ENCODE results near the gene ANP32A.
"Not testable (repeated sequence)": the region's sequence is repeated elsewhere in the genome, so short reads cannot be mapped to it uniquely, and the experiment has no call there.

Gene ANP32A

DNA sequence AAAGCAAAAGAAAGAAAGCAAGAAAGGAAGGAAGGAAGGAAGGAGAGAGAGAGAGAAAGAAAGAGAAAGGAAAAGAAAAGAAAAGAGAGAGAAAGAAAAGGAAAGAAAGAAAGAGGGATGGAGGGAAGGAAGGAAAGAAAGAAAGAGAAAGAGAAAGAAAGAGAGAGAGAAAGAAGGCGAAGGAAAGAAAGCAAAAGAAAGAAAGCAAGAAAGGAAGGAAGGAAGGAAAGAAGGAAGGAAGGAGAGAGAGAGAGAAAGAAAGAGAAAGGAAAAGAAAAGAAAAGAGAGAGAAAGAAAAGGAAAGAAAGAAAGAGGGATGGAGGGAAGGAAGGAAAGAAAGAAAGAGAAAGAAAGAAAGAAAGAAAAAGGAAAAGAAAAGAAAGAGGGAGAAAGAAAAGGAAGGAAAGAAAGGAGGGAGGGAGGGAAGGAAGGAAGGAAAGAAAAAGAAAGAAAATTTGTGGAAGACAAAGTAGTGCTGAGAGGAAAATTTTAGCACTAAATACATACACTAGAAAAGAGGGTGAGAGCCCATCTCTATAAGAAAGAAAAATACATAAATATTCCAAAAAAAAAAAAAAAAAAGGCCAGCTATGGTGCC is 60.6 kb downstream of the ANP32A start:
- in situ Hi-C loops (cut with MboI; ENCODE audit: low sequenced_read_pairs): not testable (repeated sequence)

DNA sequence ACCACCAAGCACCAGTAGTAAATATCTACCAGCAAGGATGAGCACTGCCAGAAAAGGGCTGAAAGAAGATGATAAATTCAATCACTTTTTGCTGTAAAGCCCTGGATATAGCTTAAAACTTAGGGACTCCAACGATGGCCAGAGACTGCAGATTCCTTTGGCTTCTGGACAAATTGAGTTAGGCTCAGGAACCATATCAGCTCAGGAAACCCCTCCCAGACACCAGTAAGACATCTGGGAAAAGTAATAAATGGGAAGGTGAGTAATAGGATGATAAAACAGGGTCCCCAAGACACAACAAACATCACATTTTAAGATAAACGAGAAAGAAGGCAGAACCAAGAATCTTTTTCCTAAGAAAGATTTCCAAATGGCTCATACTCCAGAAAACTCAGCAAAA is 65.0 kb downstream of the ANP32A start:
- in situ Hi-C loops (cut with MboI; ENCODE audit: low sequenced_read_pairs): no loop called here

DNA sequence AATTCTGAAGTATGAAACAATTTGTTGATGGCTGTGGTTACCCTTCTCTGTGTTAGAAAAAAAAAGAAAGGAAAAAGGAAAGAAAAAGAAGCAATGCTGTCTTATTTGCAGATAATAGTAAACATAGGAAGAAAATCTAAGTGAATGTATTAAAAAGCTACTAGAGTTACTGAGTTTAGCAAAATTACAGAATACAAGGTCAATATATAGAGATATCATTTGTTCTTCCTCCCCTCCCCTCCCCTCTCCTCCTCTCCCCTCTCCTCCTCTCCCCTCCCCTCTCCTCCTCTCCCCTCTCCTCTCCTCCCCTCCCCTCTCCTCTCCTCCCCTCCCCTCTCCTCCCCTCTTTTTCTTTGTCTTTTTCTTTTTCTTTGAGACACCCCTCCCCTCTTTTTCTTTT is 69.1 kb downstream of the ANP32A start:
- in situ Hi-C loops (cut with MboI; ENCODE audit: low sequenced_read_pairs): no loop called here

DNA sequence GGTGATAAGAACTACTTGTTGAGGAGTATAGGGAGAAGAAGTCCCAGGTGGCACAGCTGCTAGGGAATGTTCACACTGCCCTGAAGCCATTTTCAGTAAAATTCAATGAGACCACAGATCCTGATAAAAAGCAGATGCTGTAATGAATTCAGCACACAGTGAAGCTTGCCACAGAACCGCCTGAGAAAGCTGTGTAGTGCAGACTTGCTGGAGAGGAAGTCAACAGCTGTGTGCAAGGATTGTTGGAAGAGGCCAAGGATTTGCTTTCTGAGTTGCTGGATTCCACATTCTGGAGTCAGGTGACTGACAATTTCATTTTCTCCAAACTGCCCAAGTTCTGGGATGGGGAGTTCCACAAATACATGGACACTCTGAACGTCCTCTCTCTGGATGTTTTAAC is 70.9 kb downstream of the ANP32A start:
- in situ Hi-C loops (cut with MboI; ENCODE audit: low sequenced_read_pairs): no loop called here

DNA sequence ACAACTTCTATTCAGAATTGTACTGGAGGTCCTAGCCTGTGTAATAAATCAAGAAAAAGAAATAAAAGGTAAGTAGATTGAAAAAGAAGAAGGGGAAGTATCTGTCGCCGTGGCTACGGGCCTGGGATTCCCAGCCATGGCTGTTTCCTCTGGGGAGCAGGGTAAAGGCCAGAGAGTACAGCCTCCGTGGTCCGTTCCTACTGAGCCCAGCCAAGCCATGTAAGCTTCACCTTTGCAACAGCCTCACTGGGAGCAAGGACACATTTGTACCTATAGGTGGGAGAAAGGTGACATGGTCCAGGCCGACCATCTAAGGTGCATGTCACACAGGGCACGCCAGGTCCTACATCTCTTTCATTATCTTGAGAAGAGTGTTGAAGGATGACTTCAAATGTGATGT is 71.3 kb downstream of the ANP32A start:
- in situ Hi-C loops (cut with MboI; ENCODE audit: low sequenced_read_pairs): no loop called here

DNA sequence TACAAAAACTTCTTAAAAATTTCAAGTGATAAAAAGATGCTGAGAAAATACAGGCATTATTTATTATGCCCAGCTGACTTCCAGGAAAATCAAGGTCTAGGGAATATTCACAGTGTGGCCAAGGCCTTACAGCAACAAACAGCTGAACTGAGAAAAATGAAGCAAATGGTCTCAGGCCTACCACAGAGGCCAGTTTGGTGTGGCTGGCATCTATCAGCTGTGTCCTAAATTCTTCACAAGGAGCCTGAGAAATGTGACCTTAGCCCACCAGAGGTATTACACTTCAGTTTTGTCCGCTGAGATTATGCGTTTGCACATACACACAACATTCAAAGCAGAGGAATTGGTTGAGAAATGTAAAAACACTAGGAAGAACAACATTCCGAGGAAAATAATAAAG is 77.4 kb downstream of the ANP32A start:
- in situ Hi-C loops (cut with MboI; ENCODE audit: low sequenced_read_pairs): no loop called here

DNA sequence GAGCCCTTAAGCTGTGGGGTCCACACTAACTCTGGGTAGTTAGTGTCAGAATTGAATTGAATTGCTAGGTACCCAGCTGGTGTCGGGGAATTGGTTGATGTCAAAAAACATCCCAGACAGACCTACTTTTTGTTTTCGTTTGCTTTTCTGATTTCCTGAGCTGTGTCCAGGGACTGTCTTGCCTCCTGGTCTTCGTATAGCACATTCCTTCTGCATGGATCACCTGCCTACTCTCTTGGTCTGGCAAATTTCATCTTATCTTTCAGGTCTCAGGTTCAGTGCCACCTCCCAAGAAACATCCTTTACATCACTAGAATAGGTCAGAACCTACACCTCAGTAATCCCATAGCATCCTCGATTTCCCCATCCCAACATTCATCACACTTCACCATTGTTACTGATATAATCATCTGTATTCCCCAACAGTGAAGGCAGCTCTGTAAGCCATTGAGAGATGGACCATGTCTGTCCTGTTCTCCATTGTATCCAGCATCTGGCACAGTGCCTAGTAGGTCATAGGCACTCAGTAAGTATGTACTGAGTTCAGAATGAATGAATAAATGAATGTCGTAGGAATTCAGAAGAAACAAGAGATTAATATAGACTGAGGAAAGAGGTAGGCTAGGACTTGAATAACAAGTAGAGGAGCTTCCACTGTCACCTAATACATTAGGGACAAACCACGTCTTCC is 81.2 kb downstream of the ANP32A start:
- in situ Hi-C loops (cut with MboI; ENCODE audit: low sequenced_read_pairs): no loop called here

DNA sequence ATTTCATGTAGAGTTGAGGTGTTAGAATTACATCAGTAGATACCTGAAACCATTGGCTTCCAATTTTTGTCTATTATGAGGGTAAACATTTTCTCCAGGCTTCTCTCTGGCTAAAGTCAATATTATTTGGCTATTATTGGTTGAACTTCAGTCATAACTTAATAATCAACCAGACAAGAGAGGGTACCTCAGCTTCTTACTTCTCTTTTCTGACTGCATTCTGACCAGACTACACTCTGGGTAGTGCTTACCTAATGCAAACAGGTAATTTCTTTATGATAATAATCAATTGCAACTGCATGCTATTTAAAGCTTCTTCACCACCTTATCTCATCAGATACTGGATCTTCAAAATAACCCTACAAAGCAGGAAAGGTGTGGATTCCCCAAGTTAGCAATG is 85.1 kb downstream of the ANP32A start:
- in situ Hi-C loops (cut with MboI; ENCODE audit: low sequenced_read_pairs): no loop called here

DNA sequence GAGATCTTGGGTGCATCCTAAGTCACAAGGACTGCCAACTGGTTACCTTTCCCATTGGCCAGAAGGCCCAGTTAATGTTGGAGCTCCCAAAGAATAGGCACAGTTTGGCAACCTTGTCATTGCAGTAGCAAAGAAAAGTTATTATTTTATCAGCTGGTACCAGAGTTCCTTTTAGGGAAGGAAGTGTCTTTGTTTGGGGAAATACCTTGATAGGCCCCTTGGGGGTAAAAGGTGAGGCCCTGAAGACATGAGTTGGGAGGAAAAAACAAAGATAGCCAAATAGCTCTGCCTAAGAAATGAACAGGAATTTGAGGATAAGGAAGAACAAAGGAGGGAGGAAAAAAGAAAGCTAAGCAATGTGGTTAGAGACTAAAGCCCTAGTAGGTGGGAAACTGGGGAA is 85.8 kb downstream of the ANP32A start:
- in situ Hi-C loops (cut with MboI; ENCODE audit: low sequenced_read_pairs): no loop called here

DNA sequence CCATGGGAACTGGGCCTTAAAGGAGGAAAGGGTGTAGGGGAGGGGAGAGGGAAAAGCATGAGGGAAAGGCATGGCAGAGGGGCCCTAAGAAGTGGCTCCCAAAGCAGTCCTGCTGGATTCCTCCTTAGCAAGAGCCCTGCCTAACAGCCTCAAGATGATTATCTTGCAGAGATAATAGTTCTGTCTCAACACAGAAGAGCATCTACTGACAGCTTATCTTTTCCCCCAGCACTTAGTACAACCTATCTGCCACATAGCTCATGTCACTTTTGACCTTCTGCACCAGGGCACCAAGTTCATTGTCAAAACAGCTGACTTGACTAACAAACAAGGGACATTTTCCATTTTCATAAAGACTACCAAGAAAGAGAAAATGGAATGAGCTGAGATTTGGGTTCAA is 86.3 kb downstream of the ANP32A start:
- in situ Hi-C loops (cut with MboI; ENCODE audit: low sequenced_read_pairs): no loop called here

DNA sequence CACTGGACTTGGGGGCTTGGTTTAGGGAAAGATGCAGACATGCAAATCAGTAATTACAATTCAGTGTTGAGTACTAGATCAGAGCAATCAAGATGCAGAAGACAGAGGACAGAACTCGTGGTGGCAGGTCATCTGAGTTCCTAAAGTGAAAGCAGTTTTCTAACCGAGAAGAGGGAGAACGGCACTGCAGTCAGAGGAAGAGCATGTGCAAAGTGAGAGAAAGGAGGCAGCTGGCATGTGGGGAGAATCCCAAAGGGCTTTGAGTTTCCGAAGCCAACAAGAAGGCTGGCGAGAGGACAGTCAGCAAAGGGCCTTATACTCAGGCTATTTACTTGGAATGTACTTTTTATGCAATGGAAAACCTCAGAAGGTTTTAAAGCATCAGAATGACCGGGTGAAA is 87.0 kb downstream of the ANP32A start:
- in situ Hi-C loops (cut with MboI; ENCODE audit: low sequenced_read_pairs): no loop called here

DNA sequence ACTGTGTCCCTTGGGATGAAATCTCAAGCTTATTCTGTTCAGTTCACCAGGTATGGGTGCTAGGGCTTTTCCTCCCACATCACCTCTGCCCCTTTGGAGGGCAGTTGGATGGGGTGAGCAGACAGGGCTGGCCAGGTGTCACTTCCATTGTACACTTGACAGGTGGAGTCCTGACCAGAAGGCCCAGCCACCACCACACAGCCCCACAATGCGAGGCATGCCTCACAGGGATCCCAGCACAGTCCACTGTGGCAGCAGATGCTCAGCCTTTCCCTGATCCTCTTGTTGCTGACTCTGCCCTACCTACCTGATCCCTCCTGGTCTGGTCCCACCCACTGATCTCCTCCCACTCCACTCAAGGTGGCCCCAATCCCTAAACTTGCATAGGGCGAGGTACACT is 88.2 kb downstream of the ANP32A start:
- in situ Hi-C loops (cut with MboI; ENCODE audit: low sequenced_read_pairs): no loop called here

DNA sequence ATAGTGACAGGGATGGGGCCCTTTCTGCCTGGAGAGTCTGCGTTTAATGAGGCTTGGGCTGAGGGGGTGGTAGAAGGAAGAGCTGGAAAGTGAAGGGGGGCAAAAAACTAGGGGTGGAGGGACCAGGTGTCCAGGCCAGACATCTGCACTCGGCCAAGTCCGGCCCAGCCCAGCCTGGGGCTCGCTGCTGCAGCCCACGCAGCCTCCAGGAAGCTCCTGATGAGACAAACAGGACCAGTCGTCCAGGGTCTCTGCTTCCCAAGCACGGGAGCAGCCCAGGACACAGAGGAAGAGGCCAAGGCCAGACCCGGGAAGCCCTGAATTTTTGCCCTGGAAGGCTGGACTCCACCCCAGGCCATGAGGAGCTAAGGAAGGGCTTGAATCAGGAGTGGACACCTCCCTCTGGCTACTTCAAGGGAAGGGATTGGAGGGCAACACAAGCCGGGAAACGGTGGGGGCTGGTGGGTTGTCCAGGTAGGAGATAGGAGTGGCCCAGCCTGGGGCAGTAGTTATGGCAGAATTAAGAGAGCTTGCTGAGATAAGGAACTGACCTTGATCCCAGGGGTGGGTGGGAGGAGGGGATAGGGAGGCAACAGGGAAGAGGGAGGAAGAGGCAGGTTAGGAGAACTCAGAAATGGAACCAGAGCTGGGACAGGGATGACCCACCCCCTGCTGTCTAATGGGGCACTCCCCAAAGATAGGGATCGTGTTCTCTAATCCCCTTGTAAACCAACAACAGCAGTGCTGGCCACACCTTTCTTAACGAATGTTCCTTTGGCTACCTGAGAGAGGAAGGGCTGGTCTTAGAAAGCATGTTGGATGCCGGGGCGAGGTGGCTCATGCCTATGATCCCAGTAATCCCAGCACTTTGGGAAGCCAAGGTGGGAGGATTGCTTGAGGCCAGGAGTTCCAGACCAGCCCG is 89.5 kb downstream of the ANP32A start:
- in situ Hi-C loops (cut with MboI; ENCODE audit: low sequenced_read_pairs): no loop called here

DNA sequence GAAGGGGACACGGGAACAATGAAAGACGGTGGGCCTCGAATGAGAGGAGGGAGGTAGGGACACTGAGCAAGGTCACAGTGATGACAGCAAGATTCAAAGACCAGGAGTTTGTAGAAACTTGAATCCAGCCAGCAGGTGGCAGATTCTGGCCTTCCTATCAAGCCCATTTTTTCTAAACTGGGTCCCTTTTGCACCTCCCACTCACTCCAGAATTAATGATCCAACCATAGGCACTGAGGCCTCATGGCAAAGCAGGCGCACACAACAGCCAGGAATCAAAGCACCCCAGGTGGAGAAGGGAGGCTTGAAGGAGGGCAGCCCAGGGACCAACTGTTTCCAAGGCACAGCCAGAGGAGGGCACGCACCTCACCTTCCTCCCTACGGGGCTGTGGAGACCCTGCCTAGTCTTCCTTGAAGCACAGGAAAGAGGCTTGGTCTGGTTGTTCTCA is 90.2 kb downstream of the ANP32A start:
- in situ Hi-C loops (cut with MboI; ENCODE audit: low sequenced_read_pairs): no loop called here

DNA sequence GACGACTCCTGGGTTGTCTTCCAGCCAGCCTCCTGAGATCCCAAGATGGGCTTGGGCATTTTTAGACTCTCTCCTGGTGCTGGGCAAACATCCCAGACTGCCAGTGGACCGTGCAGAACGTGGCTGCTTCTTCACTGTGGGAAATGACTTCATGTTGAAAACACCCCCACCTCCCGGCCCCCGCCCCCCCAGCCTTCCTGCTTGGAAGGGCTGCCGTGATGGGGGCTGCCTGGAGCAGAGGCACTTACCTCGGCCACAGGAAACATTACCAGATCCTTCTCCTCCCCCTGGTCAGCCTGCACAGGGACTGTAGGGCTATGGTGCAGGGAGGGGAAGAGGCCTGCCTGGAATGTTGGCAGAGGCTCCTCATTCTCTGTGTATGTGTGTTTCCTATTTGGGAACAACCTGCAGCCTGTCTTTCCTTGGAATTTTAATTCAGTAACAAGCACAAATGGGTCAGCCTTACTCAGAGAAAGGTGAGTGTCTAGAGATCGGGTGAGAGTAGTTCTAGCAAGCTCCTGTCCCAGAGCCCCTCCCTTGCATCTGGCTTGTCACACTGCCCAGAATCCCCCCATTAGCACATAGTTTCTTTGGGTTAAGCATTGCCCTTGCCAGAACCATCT is 90.8 kb downstream of the ANP32A start:
- in situ Hi-C loops (cut with MboI; ENCODE audit: low sequenced_read_pairs): no loop called here
